Measurements from ENCODE around the gene CTNND1.

Gene CTNND1

DNA sequence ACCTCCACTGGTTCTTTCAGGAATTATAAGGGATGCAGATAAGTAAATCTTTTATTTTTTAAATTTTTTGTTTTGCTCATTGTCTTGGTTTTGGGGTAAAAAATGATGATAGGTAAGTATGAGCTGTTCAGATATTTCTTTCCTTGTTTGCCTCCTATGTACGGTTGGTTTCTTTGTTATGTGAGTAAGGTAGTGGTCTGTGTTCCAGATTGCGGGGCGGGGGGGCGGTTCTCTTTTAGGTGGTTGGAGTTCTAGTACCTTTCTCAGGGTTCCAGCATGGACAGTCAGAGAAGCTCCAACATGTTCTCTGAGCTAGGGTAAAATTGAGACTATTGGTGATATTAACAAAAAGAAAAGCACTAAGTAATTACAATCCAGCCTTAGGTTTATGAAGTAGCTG is 2.4 kb downstream of the CTNND1 start:
- intact Hi-C loops (cut with DNase I; ENCODE audit: low total_unique reads) = loop anchor here (5.0 kb wide), 1 partner anchor 33 kb away; no protein-coding TSS in a partner anchor
- Histone ChIP-seq H3K27ac (peak overlapping the region; percentile 82 to 93), H3K9me3 (no peaks in the 10 kb centered on the region), H3K27me3 (no peaks in the 10 kb centered on the region), H3K4me3 (peak overlapping the region; percentile 55 to 64), H3K36me3 (no peaks in the 10 kb centered on the region), H3K4me1 (peaks cover 0 to 50% (median 26%) of the 10 kb centered on the region in 4 donors)
- TF ChIP-seq, protein P1, sequence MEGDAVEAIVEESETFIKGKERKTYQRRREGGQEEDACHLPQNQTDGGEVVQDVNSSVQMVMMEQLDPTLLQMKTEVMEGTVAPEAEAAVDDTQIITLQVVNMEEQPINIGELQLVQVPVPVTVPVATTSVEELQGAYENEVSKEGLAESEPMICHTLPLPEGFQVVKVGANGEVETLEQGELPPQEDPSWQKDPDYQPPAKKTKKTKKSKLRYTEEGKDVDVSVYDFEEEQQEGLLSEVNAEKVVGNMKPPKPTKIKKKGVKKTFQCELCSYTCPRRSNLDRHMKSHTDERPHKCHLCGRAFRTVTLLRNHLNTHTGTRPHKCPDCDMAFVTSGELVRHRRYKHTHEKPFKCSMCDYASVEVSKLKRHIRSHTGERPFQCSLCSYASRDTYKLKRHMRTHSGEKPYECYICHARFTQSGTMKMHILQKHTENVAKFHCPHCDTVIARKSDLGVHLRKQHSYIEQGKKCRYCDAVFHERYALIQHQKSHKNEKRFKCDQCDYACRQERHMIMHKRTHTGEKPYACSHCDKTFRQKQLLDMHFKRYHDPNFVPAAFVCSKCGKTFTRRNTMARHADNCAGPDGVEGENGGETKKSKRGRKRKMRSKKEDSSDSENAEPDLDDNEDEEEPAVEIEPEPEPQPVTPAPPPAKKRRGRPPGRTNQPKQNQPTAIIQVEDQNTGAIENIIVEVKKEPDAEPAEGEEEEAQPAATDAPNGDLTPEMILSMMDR (IDR thresholded peaks at IDR 0.05) = no peak
- DNase-seq = no peak

GRCh38 chr11:57764566-57764965 is 3.0 kb downstream of the CTNND1 start:
- TF ChIP-seq, protein P1 (IDR thresholded peaks at IDR 0.05) = no peak
- H3K4me3 ChIP-seq = peak overlapping the region; percentile 55 to 64
- intact Hi-C loops (cut with DNase I; ENCODE audit: low total_unique reads) = loop anchor here (5.0 kb wide), 1 partner anchor 33 kb away; no protein-coding TSS in a partner anchor
- peak overlapping the region; percentile 82 to 93 for H3K27ac ChIP-seq
- no peaks in the 10 kb centered on the region for H3K36me3 ChIP-seq
- H3K27me3 ChIP-seq = no peaks in the 10 kb centered on the region
- H3K9me3 ChIP-seq = no peaks in the 10 kb centered on the region
- H3K4me1 ChIP-seq = peaks cover 0 to 56% (median 28%) of the 10 kb centered on the region in 4 donors
- no peak for DNase-seq

GRCh38 chr11:57764972-57765371 is 3.4 kb downstream of the CTNND1 start:
- H3K27ac ChIP-seq = peak overlapping the region; percentile 82 to 93
- H3K4me1 ChIP-seq = peaks cover 0 to 60% (median 30%) of the 10 kb centered on the region in 4 donors
- TF ChIP-seq, protein P1 (IDR thresholded peaks at IDR 0.05) = no peak
- intact Hi-C loops (cut with DNase I; ENCODE audit: low total_unique reads) = loop anchor here (5.0 kb wide), 1 partner anchor 32 kb away; no protein-coding TSS in a partner anchor
- no peaks in the 10 kb centered on the region for H3K36me3 ChIP-seq
- peak overlapping the region; percentile 55 to 64 for H3K4me3 ChIP-seq
- H3K27me3 ChIP-seq = no peaks in the 10 kb centered on the region
- H3K9me3 ChIP-seq = no peaks in the 10 kb centered on the region
- DNase-seq = no peak

DNA sequence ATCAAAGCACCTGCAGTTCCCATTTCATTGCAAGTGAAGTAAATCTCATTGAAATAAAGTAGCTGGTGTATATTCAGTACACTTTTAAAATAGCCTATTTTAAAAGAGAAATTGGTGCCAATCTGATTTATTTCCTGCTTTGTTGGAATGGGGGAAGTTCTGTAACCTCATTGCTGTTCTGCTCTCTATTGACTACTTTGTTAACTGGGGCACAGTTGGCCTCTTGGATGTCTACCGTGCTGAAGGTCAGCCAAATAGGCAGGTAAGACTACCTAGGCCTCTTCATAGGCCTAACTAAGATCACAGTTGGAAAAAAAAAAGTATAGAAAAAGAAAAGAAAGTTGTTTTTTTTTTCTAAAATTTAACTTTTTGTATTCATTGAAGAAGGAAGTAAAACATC is 9.2 kb downstream of the CTNND1 start:
- Histone ChIP-seq H3K27me3 (no peaks in the 10 kb centered on the region), H3K27ac (no peak overlapping the region), H3K4me1 (peaks cover 0 to 90% (median 43%) of the 10 kb centered on the region in 4 donors), H3K36me3 (no peaks in the 10 kb centered on the region), H3K4me3 (no peak overlapping the region), H3K9me3 (no peaks in the 10 kb centered on the region)
- no peak for DNase-seq
- TF ChIP-seq, protein P1 (IDR thresholded peaks at IDR 0.05) = no peak
- intact Hi-C loops (cut with DNase I; ENCODE audit: low total_unique reads) = no loop called here

DNA sequence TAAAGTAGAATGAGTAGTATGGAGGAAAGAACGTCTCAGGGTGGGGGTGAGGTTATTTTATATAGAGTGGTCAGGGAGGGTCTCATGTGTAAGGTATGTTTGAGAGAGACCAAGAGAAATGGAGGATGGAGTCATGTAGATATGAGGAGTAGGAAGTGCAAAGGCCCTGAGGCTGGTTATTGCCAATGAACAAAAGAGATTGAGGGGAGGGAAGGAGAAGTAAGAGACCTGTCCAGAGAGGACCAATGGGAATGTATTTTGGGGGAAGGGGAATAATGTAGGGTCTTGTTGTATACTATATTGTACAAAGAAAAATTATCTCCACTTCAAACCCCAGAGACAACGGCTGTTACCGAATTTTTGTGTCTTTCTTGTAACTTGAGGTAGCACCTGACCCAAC is 9.8 kb downstream of the CTNND1 start:
- no peak overlapping the region for H3K27ac ChIP-seq

More for the DNA sequence above, 9.8 kb downstream of the CTNND1 start:
- Histone ChIP-seq H3K4me3 (no peak overlapping the region), H3K36me3 (no peaks in the 10 kb centered on the region), H3K27me3 (no peaks in the 10 kb centered on the region), H3K4me1 (peaks cover 0 to 90% (median 44%) of the 10 kb centered on the region in 4 donors), H3K9me3 (no peaks in the 10 kb centered on the region)
- DNase-seq = no peak
- intact Hi-C loops (cut with DNase I; ENCODE audit: low total_unique reads) = no loop called here
- TF ChIP-seq, protein P1 (IDR thresholded peaks at IDR 0.05) = no peak
